Activated T-helper 1 cell treated with anti-CD3 and anti-CD28 coated beads, Interleukin-2, amount 50 U/mL, for 16 hours (primary cell): Measurements from ENCODE around the gene LYSET.
A peak's percentile ranks its signal among the peaks of the same experiment; 100 is the strongest.
"Not testable (repeated sequence)": the region's sequence is repeated elsewhere in the genome, so short reads cannot be mapped to it uniquely, and the experiment has no call there.

Experiments used
- DNase-seq, 2 donors: peaks; one replicate each; pipeline ENCODE4 v3.0.0-alpha.2; 2020; ENCODE audit warnings: low read depth in 1 of 2, low spot score in 1 of 2

The LYSET gene

GRCh38 chr14:93184391-93185348 is at the start of gene LYSET, which contains the start of gene MOAP1:
Gene LYSET (plus strand): TSS chr14:93185317. CDS start chr14:93185406, 89 bp downstream.
Gene MOAP1 (minus strand): TSS chr14:93184897. CDS start chr14:93184242, 655 bp downstream.
- peak; percentile 84 to 86 for DNase-seq

GRCh38 chr14:93135399-93135798 is 49.7 kb upstream of the LYSET start:
- DNase-seq = no peak

- DNase-seq = no peak
Measured at GRCh38 chr14:93136009-93136408, 49.1 kb upstream of the LYSET start.

- not testable (repeated sequence) for DNase-seq
Measured at GRCh38 chr14:93136508-93136907, 48.6 kb upstream of the LYSET start.

GRCh38 chr14:93137864-93138263 is 47.3 kb upstream of the LYSET start:
- DNase-seq = no peak

- no peak for DNase-seq
Measured at GRCh38 chr14:93142854-93143652, 42.1 kb upstream of the LYSET start.

GRCh38 chr14:93146119-93146518 is 39.0 kb upstream of the LYSET start:
- DNase-seq = no peak

- DNase-seq = no peak
Measured at GRCh38 chr14:93148979-93149378, 36.1 kb upstream of the LYSET start.

- no peak for DNase-seq
Measured at GRCh38 chr14:93150227-93151208, 34.6 kb upstream of the LYSET start.

GRCh38 chr14:93153121-93153520 is 32.0 kb upstream of the LYSET start:
- DNase-seq = no peak

GRCh38 chr14:93155667-93156066 is 29.4 kb upstream of the LYSET start:
- no peak for DNase-seq

- DNase-seq = no peak
Measured at GRCh38 chr14:93156693-93157369, 28.3 kb upstream of the LYSET start.

GRCh38 chr14:93158349-93158748 is 26.8 kb upstream of the LYSET start:
- DNase-seq = not testable (repeated sequence)

- not testable (repeated sequence) for DNase-seq
Measured at GRCh38 chr14:93159625-93160352, 25.3 kb upstream of the LYSET start.

- no peak for DNase-seq
Measured at GRCh38 chr14:93160353-93160801, 24.7 kb upstream of the LYSET start.

GRCh38 chr14:93161411-93161940 is 23.6 kb upstream of the LYSET start:
- DNase-seq = no peak

GRCh38 chr14:93163564-93163963 is 21.6 kb upstream of the LYSET start:
- no peak for DNase-seq

GRCh38 chr14:93165271-93166265 is 19.5 kb upstream of the LYSET start:
- not testable (repeated sequence) for DNase-seq
